ENCODE data around the gene CDK6.

The CDK6 gene

GRCh38 chr7:92833024-92833765 is 3.2 kb downstream of the CDK6 start:
- peak; percentile 82 for DNase-seq (ENCODE audit: low read depth)
- H3K4me3 ChIP-seq (replicated peaks; ENCODE audit: low read depth, low read length) = peak overlapping the region; percentile 63
- peak; percentile 66 for TF ChIP-seq CTCF (IDR thresholded peaks at IDR 0.05; ENCODE audit: low read length, missing control alignments)

- no peak for DNase-seq (ENCODE audit: low read depth)
- no peak for TF ChIP-seq CTCF (IDR thresholded peaks at IDR 0.05; ENCODE audit: low read length, missing control alignments)
These were observed 3.8 kb downstream of the CDK6 start for GRCh38 chr7:92832534-92833023.

GRCh38 chr7:92831716-92832533 is 4.4 kb downstream of the CDK6 start:
- peak; percentile 88 for DNase-seq (ENCODE audit: low read depth)
- peak overlapping the region; percentile 63 for H3K4me3 ChIP-seq (replicated peaks; ENCODE audit: low read depth, low read length)
- no peak for TF ChIP-seq CTCF (IDR thresholded peaks at IDR 0.05; ENCODE audit: low read length, missing control alignments)

More at GRCh38 chr7:92832534-92833023, 3.8 kb downstream of the CDK6 start:
- peak overlapping the region; percentile 63 for H3K4me3 ChIP-seq (replicated peaks; ENCODE audit: low read depth, low read length)

- no peak for TF ChIP-seq CTCF (IDR thresholded peaks at IDR 0.05; ENCODE audit: low read length, missing control alignments)
- no peak overlapping the region for H3K4me3 ChIP-seq (replicated peaks; ENCODE audit: low read depth, low read length)
- no peak for DNase-seq (ENCODE audit: low read depth)
These were observed 5.8 kb downstream of the CDK6 start for GRCh38 chr7:92830532-92831110.

- H3K4me3 ChIP-seq (replicated peaks; ENCODE audit: low read depth, low read length) = no peak overlapping the region
- TF ChIP-seq CTCF (IDR thresholded peaks at IDR 0.05; ENCODE audit: low read length, missing control alignments) = no peak
- no peak for DNase-seq (ENCODE audit: low read depth)
These were observed 6.3 kb downstream of the CDK6 start for GRCh38 chr7:92830027-92830426.

- no peak overlapping the region for H3K4me3 ChIP-seq (replicated peaks; ENCODE audit: low read depth, low read length)
- DNase-seq (ENCODE audit: low read depth) = no peak
- TF ChIP-seq CTCF (IDR thresholded peaks at IDR 0.05; ENCODE audit: low read length, missing control alignments) = no peak
These were observed 8.8 kb downstream of the CDK6 start for GRCh38 chr7:92827464-92828120.

All from fibroblast of pulmonary artery (primary cell).